GM23338 (cell line): Measurements from ENCODE around the gene EVI5L. TPM values are rescaled to one million over a fixed set of nuclear protein-coding genes. Genes with fewer than 3 reads are reported as not detected.

Source experiments
- ATAC-seq: fragments of 200-7000 bp; cut with Tn5 transposase; 3 replicates; pipeline ENCODE4 v1.9.1; 2020
- DNase-seq: peaks from one replicate; pipeline ENCODE4 v3.0.0-alpha.2; 2015; ENCODE audit warnings: low spot score
- H2AFZ ChIP-seq: fragments of 200-600 bp; sonication (generic); 2 replicates; pipeline ENCODE4 v1.8.0; 2016; ENCODE audit warnings: antibody characterized with exemption, mild to moderate bottlenecking, moderate library complexity
- H3F3A ChIP-seq: fragments of 200-600 bp; sonication (generic); replicated peaks from 2 replicates; pipeline ENCODE4 v1.8.0; 2017; ENCODE audit warnings: antibody characterized with exemption, mixed run types, low read depth
- H3K27ac ChIP-seq: fragments of 200-600 bp; sonication (generic); 2 replicates; pipeline ENCODE4 v1.6.1; 2016; ENCODE audit warnings: low read depth
- H3K27me3 ChIP-seq: fragments of 200-600 bp; sonication (generic); 2 replicates; pipeline ENCODE4 v1.8.0; 2016; ENCODE audit warnings: mild to moderate bottlenecking, mixed run types, moderate library complexity; ENCODE audit not compliant: insufficient read depth
- H3K36me3 ChIP-seq: fragments of 200-600 bp; sonication (generic); 2 replicates; pipeline ENCODE4 v1.8.0; 2016; ENCODE audit warnings: mild to moderate bottlenecking; ENCODE audit not compliant: insufficient read depth
- H3K4me1 ChIP-seq: fragments of 200-600 bp; sonication (generic); 2 replicates; pipeline ENCODE4 v1.8.0; 2016; ENCODE audit warnings: mild to moderate bottlenecking, moderate library complexity; ENCODE audit not compliant: insufficient read depth
- H3K4me2 ChIP-seq: fragments of 200-600 bp; sonication (generic); 2 replicates; pipeline ENCODE4 v1.7.1; 2017; ENCODE audit warnings: mixed run types
- H3K4me3 ChIP-seq: fragments of 200-600 bp; sonication (generic); 2 replicates; pipeline ENCODE4 v1.6.1; 2016; ENCODE audit warnings: mixed run types
- H3K79me2 ChIP-seq: fragments of 200-600 bp; sonication (generic); replicated peaks from 2 replicates; pipeline ENCODE4 v1.8.0; 2017; ENCODE audit warnings: mild to moderate bottlenecking; ENCODE audit not compliant: insufficient read depth
- H3K9me2 ChIP-seq: fragments of 200-600 bp; sonication (generic); 2 replicates; pipeline ENCODE4 v1.8.0; 2017; ENCODE audit not compliant: insufficient read depth
- H4K20me1 ChIP-seq: fragments of 200-600 bp; sonication (generic); replicated peaks from 2 replicates; pipeline ENCODE4 v1.8.0; 2017; ENCODE audit warnings: mild to moderate bottlenecking; ENCODE audit not compliant: insufficient read depth
- H3K27ac Mint-ChIP-seq: 2 replicates; pipeline ENCODE4 v1.8.0; 2020; ENCODE audit warnings: inconsistent platforms, mild to moderate bottlenecking, moderate library complexity, mixed read lengths
- H3K27me3 Mint-ChIP-seq: 3 replicates; pipeline ENCODE4 v1.8.0; 2022; ENCODE audit warnings: low read depth, mild to moderate bottlenecking, moderate library complexity, mixed read lengths, inconsistent platforms; ENCODE audit not compliant: insufficient read depth, poor library complexity
- H3K36me3 Mint-ChIP-seq: 3 replicates; pipeline ENCODE4 v1.8.0; 2021; ENCODE audit warnings: low read depth, mild to moderate bottlenecking, inconsistent platforms, moderate library complexity, mixed read lengths
- H3K4me1 Mint-ChIP-seq: 3 replicates; pipeline ENCODE4 v1.8.0; 2020; ENCODE audit warnings: mild to moderate bottlenecking, inconsistent platforms, mixed read lengths
- H3K4me3 Mint-ChIP-seq: 3 replicates; pipeline ENCODE4 v1.8.0; 2021; ENCODE audit warnings: moderate library complexity, mild to moderate bottlenecking, inconsistent platforms, mixed read lengths
- H3K9me3 Mint-ChIP-seq: 3 replicates; pipeline ENCODE4 v1.8.0; 2020; ENCODE audit warnings: moderate library complexity, mild to moderate bottlenecking, inconsistent platforms, mixed read lengths
- CREB1 ChIP-seq: fragments of 250-450 bp; sonication (Bioruptor Pico); IDR thresholded peaks from 2 replicates; pipeline ENCODE4 v1.5.0; 2020; ENCODE audit warnings: low read depth, mild to moderate bottlenecking, moderate library complexity
- EZH2 ChIP-seq: fragments of 200-600 bp; sonication (generic); IDR thresholded peaks from one replicate; pipeline ENCODE4 v1.8.0; 2017; ENCODE audit warnings: antibody characterized with exemption, mild to moderate bottlenecking, low read depth; ENCODE audit not compliant: unreplicated experiment
- EZH2phosphoT487 ChIP-seq: fragments of 200-600 bp; sonication (generic); IDR thresholded peaks from one replicate; pipeline ENCODE4 v1.8.1; 2018; ENCODE audit warnings: antibody characterized with exemption; ENCODE audit not compliant: unreplicated experiment
- JUNB ChIP-seq: IDR thresholded peaks from one replicate; pipeline ENCODE4 v1.6.1; 2016; ENCODE audit warnings: antibody characterized with exemption; ENCODE audit not compliant: unreplicated experiment
- NANOG ChIP-seq: IDR thresholded peaks from 2 replicates; pipeline ENCODE4 v1.6.1; 2016; ENCODE audit warnings: antibody characterized with exemption, borderline replicate concordance
- POLR2AphosphoS5 ChIP-seq: IDR thresholded peaks from 2 replicates; pipeline ENCODE4 v1.6.1; 2016; ENCODE audit warnings: antibody characterized with exemption, low read depth
- REST ChIP-seq: IDR thresholded peaks from one replicate; pipeline ENCODE4 v1.6.1; 2018; ENCODE audit warnings: antibody characterized with exemption; ENCODE audit not compliant: unreplicated experiment
- STAT1 ChIP-seq: IDR thresholded peaks from one replicate; pipeline ENCODE4 v1.6.1; 2016; ENCODE audit warnings: antibody characterized with exemption; ENCODE audit not compliant: unreplicated experiment
- ZNF114 ChIP-seq: fragments of 250-450 bp; sonication (Bioruptor Pico); IDR thresholded peaks from 2 replicates; pipeline ENCODE4 v1.5.0; 2020; ENCODE audit warnings: mild to moderate bottlenecking, moderate library complexity
- ZNF331 ChIP-seq: fragments of 250-450 bp; sonication (Bioruptor Pico); IDR thresholded peaks from 2 replicates; pipeline ENCODE4 v1.5.0; 2020; ENCODE audit warnings: low read depth, mild to moderate bottlenecking, moderate library complexity
- ZNF462 ChIP-seq: fragments of 250-450 bp; sonication (Bioruptor Pico); IDR thresholded peaks from 2 replicates; pipeline ENCODE4 v1.5.0; 2020; ENCODE audit warnings: mild to moderate bottlenecking, moderate library complexity
- polyA plus RNA-seq: library from polyadenylated mRNA; unstranded; fragments of >200 nt; fragmentation: Nextera tagmentation; extraction: Ambion mirVana; gene quantifications from 2 replicates; pipeline ENCODE4 v1.2.1, GENCODE V29; 2016
- total RNA-seq: library from RNA; depleted of rRNA; stranded (reverse); fragments of >200 nt; shearing (Covaris generic); gene quantifications from 2 replicates; pipeline ENCODE4 v1.2.3, GENCODE V29; 2014
- TF ChIP-seq, protein P1 (sequence below): IDR thresholded peaks from 2 replicates; pipeline ENCODE4 v1.6.1; 2016; ENCODE audit warnings: antibody characterized with exemption
- TF ChIP-seq, protein P2 (sequence below), 2 experiments: fragments of 200-600 bp in 1 of 2; sonication (generic) in 1 of 2; conservative IDR thresholded peaks; 2 replicates each; pipeline versions ENCODE4 v1.5.1 to v1.6.1; 2016 to 2017; ENCODE audit warnings: antibody characterized with exemption in 2 of 2, low read depth in 2 of 2, mild to moderate bottlenecking in 2 of 2, moderate library complexity in 1 of 2

Gene EVI5L
- total and polyA plus RNA-seq, 2 experiments from 2014 or later = 4.5 to 16.2 TPM

DNA sequence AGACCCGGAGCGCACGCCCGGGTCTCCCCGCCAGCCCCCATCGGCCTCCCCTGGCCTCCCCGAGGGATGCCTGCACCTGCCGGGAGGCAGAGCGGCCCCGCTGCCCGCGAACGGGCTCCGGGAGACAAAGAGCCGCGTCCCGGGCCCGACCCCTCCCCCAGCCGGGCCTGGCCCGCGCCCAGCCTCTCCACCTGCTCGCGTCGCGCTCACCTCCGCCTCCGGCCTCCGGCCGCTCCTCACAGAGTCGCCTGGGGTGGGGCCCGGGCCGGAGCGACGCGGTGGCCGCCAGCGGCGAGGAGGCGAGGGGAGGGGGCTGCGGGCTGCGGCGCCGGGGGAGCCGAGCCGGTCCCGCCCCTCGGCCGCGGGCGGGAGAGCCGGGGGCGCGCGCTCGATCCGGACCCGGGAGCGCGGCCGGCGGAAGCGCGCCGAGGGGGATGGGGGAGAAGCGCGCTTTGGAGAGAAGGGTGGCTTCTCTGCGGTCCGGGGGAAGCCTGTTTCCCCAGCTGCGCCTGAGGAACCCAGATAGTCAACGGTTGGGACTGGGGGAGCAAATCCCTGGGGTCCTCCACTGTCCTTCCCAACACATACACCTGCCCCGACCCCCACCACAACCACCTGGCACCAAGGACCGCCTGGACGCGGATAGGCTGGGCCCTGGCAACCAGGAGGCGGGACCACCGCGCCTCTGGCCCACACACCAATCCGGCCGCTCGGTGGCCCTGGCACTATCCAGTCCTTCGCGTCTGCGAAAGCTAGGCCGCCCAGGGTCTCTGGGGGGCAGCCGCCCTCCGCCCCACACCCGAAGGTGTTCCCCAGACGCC is 44.3 kb downstream of the EVI5L start, which contains the start of gene PRR36:
PRR36 (minus strand) TSS at position 315 of the 821 bp plus-strand sequence. CDS start 701 bp downstream, outside the sequence.
- Mint-ChIP-seq H3K36me3 (peaks cover 5% of the 10 kb centered on the region; the same call in 2 of the 3 replicates), H3K4me3 (peak within 1 kb of the TSS; percentile 91), H3K4me1 (peaks cover 18% of the 10 kb centered on the region), H3K27ac (peak within 1 kb of the TSS; percentile 83), H3K27me3 (peaks cover 33% of the 10 kb centered on the region), H3K9me3 (no peaks in the 10 kb centered on the region)
- peak; percentile 91 for DNase-seq
- TF ChIP-seq REST = no peak
- no peak for TF ChIP-seq EZH2phosphoT487
- TF ChIP-seq NANOG = no peak
- no peak for TF ChIP-seq EZH2
- peak; percentile 58 for TF ChIP-seq POLR2AphosphoS5
- TF ChIP-seq, protein P1, sequence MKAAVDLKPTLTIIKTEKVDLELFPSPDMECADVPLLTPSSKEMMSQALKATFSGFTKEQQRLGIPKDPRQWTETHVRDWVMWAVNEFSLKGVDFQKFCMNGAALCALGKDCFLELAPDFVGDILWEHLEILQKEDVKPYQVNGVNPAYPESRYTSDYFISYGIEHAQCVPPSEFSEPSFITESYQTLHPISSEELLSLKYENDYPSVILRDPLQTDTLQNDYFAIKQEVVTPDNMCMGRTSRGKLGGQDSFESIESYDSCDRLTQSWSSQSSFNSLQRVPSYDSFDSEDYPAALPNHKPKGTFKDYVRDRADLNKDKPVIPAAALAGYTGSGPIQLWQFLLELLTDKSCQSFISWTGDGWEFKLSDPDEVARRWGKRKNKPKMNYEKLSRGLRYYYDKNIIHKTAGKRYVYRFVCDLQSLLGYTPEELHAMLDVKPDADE = no peak
- no peak for TF ChIP-seq ZNF114 (CRISPR knock-in tag)
- no peak for TF ChIP-seq ZNF462
- TF ChIP-seq, protein P2, sequence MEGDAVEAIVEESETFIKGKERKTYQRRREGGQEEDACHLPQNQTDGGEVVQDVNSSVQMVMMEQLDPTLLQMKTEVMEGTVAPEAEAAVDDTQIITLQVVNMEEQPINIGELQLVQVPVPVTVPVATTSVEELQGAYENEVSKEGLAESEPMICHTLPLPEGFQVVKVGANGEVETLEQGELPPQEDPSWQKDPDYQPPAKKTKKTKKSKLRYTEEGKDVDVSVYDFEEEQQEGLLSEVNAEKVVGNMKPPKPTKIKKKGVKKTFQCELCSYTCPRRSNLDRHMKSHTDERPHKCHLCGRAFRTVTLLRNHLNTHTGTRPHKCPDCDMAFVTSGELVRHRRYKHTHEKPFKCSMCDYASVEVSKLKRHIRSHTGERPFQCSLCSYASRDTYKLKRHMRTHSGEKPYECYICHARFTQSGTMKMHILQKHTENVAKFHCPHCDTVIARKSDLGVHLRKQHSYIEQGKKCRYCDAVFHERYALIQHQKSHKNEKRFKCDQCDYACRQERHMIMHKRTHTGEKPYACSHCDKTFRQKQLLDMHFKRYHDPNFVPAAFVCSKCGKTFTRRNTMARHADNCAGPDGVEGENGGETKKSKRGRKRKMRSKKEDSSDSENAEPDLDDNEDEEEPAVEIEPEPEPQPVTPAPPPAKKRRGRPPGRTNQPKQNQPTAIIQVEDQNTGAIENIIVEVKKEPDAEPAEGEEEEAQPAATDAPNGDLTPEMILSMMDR (conservative IDR thresholded peaks at IDR 0.05; ENCODE audit: low read depth in 2 of 2) = peak in 1 of 2 experiments; percentile 48; a peak in 2 of 4 replicates
- 0 out of 2 replicates have a peak, but pooled peaks have one; percentile 17 for TF ChIP-seq CREB1
- no peak for TF ChIP-seq JUNB
- TF ChIP-seq ZNF331 = no peak
- no peak for TF ChIP-seq STAT1
- Histone ChIP-seq H3F3A (peaks cover 12% of the 10 kb centered on the region; the same call in 1 of the 2 replicates), H3K36me3 (no peaks in the 10 kb centered on the region), H3K4me3 (peak within 1 kb of the TSS; percentile 81), H4K20me1 (no peaks in the 10 kb centered on the region), H2AFZ (peak within 1 kb of the TSS; percentile 97), H3K27ac (no peak within 1 kb of the TSS), H3K79me2 (no peaks in the 10 kb centered on the region), H3K9me2 (no peaks in the 10 kb centered on the region), H3K27me3 (peaks cover 14% of the 10 kb centered on the region), H3K4me1 (peaks cover 13% of the 10 kb centered on the region; the same call in 1 of the 2 replicates), H3K4me2 (peak within 1 kb of the TSS; percentile 91)
- ATAC-seq = peak; percentile 56
